GM19324 (cell line): Measurements from ENCODE around the gene TTC3.
"Not testable (repeated sequence)": the region's sequence is repeated elsewhere in the genome, so short reads cannot be mapped to it uniquely, and the experiment has no call there.

ENCODE experiments used
- ATAC-seq: cut with Tn5 transposase; IDR thresholded peaks from one replicate; pipeline ENCODE4 v1.9.1; 2021; ENCODE audit warnings: mild to moderate bottlenecking, moderate library complexity; ENCODE audit not compliant: unreplicated experiment, low FRiP score

The TTC3 gene

GRCh38 chr21:37072988-37073416 lies at the start of gene TTC3, which contains the start of gene PIGP:
Gene TTC3, plus strand, starts transcription at chr21:37073254. Its CDS starts 14,004 bp downstream, at chr21:37087258.
Gene PIGP, minus strand, starts transcription at chr21:37073071. Its CDS starts 556 bp downstream, at chr21:37072515.
- ATAC-seq: peak; percentile 85

- no peak for ATAC-seq
Observed at GRCh38 chr21:37026499-37026898, 46.6 kb upstream of the TTC3 start.

GRCh38 chr21:37028570-37028969 lies 44.5 kb upstream of the TTC3 start:
- ATAC-seq: no peak

- ATAC-seq: no peak
Observed at GRCh38 chr21:37030864-37031263, 42.2 kb upstream of the TTC3 start.

GRCh38 chr21:37032293-37032692 lies 40.8 kb upstream of the TTC3 start:
- ATAC-seq: no peak

GRCh38 chr21:37032877-37033471 lies 40.1 kb upstream of the TTC3 start:
- ATAC-seq: no peak

- ATAC-seq: not testable (repeated sequence)
Observed at GRCh38 chr21:37034394-37034793, 38.7 kb upstream of the TTC3 start.

GRCh38 chr21:37036177-37036576 lies 36.9 kb upstream of the TTC3 start:
- no peak for ATAC-seq

- ATAC-seq: no peak
Observed at GRCh38 chr21:37039411-37040075, 33.5 kb upstream of the TTC3 start.

- no peak for ATAC-seq
Observed at GRCh38 chr21:37040212-37040611, 32.8 kb upstream of the TTC3 start.

GRCh38 chr21:37041706-37042271 lies 31.3 kb upstream of the TTC3 start:
- ATAC-seq: no peak

GRCh38 chr21:37043818-37044217 lies 29.2 kb upstream of the TTC3 start:
- ATAC-seq: no peak

GRCh38 chr21:37044643-37045042 lies 28.4 kb upstream of the TTC3 start:
- ATAC-seq: no peak

GRCh38 chr21:37045149-37045548 lies 27.9 kb upstream of the TTC3 start:
- ATAC-seq: no peak

GRCh38 chr21:37045556-37045955 lies 27.5 kb upstream of the TTC3 start:
- no peak for ATAC-seq

- no peak for ATAC-seq
Observed at GRCh38 chr21:37047079-37047478, 26.0 kb upstream of the TTC3 start.

- not testable (repeated sequence) for ATAC-seq
Observed at GRCh38 chr21:37049741-37050140, 23.3 kb upstream of the TTC3 start.

- ATAC-seq: no peak
Observed at GRCh38 chr21:37055271-37055855, 17.7 kb upstream of the TTC3 start.

GRCh38 chr21:37057614-37058013 lies 15.4 kb upstream of the TTC3 start:
- ATAC-seq: no peak

GRCh38 chr21:37058261-37058660 lies 14.8 kb upstream of the TTC3 start:
- no peak for ATAC-seq

GRCh38 chr21:37059181-37059580 lies 13.9 kb upstream of the TTC3 start:
- no peak for ATAC-seq
